Measurements from ENCODE around the gene CTDSPL2. TPM values are rescaled to one million over a fixed set of nuclear protein-coding genes. Genes with fewer than 3 reads are reported as not detected.
"Not testable (repeated sequence)": the region's sequence is repeated elsewhere in the genome, so short reads cannot be mapped to it uniquely, and the experiment has no call there.

The CTDSPL2 gene
- total and polyA plus RNA-seq, 8 donors, result 27.5 to 81.0 (median 64.7) TPM

- Histone ChIP-seq H3K27me3 (no peaks in the 10 kb centered on the region), H3K9me3 (no peaks in the 10 kb centered on the region), H3K4me3 (no peak overlapping the region), H3K4me1 (no peaks in the 10 kb centered on the region), H3K36me3 (peaks cover 0 to 57% of the 10 kb centered on the region in 2 donors), H3K27ac (no peak overlapping the region)
- DNase-seq, result no peak
- TF ChIP-seq, protein P1, sequence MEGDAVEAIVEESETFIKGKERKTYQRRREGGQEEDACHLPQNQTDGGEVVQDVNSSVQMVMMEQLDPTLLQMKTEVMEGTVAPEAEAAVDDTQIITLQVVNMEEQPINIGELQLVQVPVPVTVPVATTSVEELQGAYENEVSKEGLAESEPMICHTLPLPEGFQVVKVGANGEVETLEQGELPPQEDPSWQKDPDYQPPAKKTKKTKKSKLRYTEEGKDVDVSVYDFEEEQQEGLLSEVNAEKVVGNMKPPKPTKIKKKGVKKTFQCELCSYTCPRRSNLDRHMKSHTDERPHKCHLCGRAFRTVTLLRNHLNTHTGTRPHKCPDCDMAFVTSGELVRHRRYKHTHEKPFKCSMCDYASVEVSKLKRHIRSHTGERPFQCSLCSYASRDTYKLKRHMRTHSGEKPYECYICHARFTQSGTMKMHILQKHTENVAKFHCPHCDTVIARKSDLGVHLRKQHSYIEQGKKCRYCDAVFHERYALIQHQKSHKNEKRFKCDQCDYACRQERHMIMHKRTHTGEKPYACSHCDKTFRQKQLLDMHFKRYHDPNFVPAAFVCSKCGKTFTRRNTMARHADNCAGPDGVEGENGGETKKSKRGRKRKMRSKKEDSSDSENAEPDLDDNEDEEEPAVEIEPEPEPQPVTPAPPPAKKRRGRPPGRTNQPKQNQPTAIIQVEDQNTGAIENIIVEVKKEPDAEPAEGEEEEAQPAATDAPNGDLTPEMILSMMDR (IDR thresholded peaks at IDR 0.05), result no peak
- ATAC-seq, result no peak
- intact Hi-C loops (cut with DNase I), result no loop called here
Measured at GRCh38 chr15:44525018-44525417, 97.6 kb downstream of the CTDSPL2 start.

GRCh38 chr15:44527241-44527640 is 99.8 kb downstream of the CTDSPL2 start:
- no peak for ATAC-seq
- no peaks in the 10 kb centered on the region for H3K27me3 ChIP-seq
- TF ChIP-seq, protein P1 (IDR thresholded peaks at IDR 0.05), result no peak
- H3K4me1 ChIP-seq, result no peaks in the 10 kb centered on the region
- no peaks in the 10 kb centered on the region for H3K9me3 ChIP-seq
- no peak overlapping the region for H3K4me3 ChIP-seq
- DNase-seq, result no peak
- peaks cover 0 to 39% of the 10 kb centered on the region in 2 donors for H3K36me3 ChIP-seq
- intact Hi-C loops (cut with DNase I), result no loop called here
- H3K27ac ChIP-seq, result no peak overlapping the region

GRCh38 chr15:44529864-44530604 is 102.6 kb downstream of the CTDSPL2 start:
- H3K27ac ChIP-seq, result no peak overlapping the region
- ATAC-seq, result no peak
- no peak for DNase-seq
- TF ChIP-seq, protein P1 (IDR thresholded peaks at IDR 0.05), result no peak
- H3K27me3 ChIP-seq, result no peaks in the 10 kb centered on the region
- H3K36me3 ChIP-seq, result peaks cover 0 to 11% of the 10 kb centered on the region in 2 donors
- intact Hi-C loops (cut with DNase I), result no loop called here
- H3K9me3 ChIP-seq, result no peaks in the 10 kb centered on the region
- no peak overlapping the region for H3K4me3 ChIP-seq
- peaks cover 0 to 3% of the 10 kb centered on the region in 2 donors for H3K4me1 ChIP-seq

DNA sequence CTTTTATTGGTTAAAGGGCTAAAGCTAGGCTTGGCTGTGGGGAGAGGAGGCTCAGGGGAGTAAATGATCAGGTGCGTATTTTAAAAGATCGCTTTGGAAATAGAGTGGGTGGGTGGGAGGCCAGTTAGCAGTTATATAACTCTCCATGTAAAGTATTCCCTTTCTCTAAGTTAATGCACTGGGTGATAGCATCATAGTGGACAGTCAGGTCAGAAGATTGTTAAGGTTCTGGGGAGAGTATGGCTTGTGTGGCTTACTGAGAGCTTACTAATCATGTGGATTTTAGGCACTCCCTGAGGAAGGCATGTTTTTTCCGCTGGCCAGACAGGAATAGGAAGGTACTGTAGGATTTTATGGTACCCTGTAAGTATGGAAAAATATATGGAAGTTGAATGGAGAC is 103.2 kb downstream of the CTDSPL2 start:
- TF ChIP-seq, protein P1 (IDR thresholded peaks at IDR 0.05), result no peak
- DNase-seq (no peak), ATAC-seq (no peak)
- H3K36me3 ChIP-seq, result peaks cover 0 to 5% of the 10 kb centered on the region in 2 donors
- H3K27me3 ChIP-seq, result no peaks in the 10 kb centered on the region
- no peaks in the 10 kb centered on the region for H3K9me3 ChIP-seq
- intact Hi-C loops (cut with DNase I), result no loop called here
- no peak overlapping the region for H3K27ac ChIP-seq
- H3K4me1 ChIP-seq, result peaks cover 0 to 9% of the 10 kb centered on the region in 2 donors
- no peak overlapping the region for H3K4me3 ChIP-seq

DNA sequence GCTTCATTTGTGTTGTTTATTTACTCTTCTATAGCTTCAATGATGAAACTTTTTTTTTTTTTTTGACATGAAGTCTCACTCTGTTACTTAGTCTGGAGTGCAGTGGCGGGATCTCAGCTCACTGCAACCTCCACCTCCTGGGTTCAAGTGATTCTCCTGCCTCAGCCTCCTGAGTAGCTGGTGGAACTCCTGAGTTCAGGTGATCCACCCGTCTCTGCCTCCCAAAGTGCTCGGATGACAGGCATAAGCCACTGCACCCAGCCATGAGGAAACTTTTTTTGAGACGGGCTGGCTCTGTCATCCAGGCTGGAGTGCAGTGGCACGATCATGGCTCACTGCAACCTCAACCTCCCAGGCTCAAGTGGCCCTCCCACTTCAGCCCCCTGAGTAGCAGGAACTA is 104.8 kb downstream of the CTDSPL2 start:
- intact Hi-C loops (cut with DNase I); H3K9me3 ChIP-seq; H3K27ac ChIP-seq; H3K27me3 ChIP-seq; DNase-seq; H3K36me3 ChIP-seq; H3K4me3 ChIP-seq; ATAC-seq: not testable (repeated sequence)
- H3K4me1 ChIP-seq, result peaks cover 0 to 15% of the 10 kb centered on the region in 2 donors

All from left lung (tissue), 10 donors.